Hepatocyte (in vitro differentiated cells): Measurements from ENCODE around the gene TOMM70. TPM values are rescaled to one million over a fixed set of nuclear protein-coding genes. Genes with fewer than 3 reads are reported as not detected.

Experiments
- DNase-seq: peaks from one replicate; pipeline ENCODE4 v3.0.0-alpha.2; 2016; ENCODE audit warnings: low spot score
- H2AFZ ChIP-seq: fragments of 200-600 bp; sonication (generic); 2 replicates; pipeline ENCODE4 v1.6.0; 2016; ENCODE audit warnings: antibody characterized with exemption, mild to moderate bottlenecking
- H3K27ac ChIP-seq: fragments of 200-600 bp; sonication (generic); 2 replicates; pipeline ENCODE4 v1.5.1; 2016; ENCODE audit warnings: mild to moderate bottlenecking
- H3K27me3 ChIP-seq: fragments of 200-600 bp; sonication (generic); 2 replicates; pipeline ENCODE4 v1.6.1; 2016
- H3K36me3 ChIP-seq: fragments of 200-600 bp; sonication (generic); replicated peaks from 2 replicates; pipeline ENCODE4 v1.5.1; 2016; ENCODE audit warnings: low read depth; ENCODE audit not compliant: insufficient read depth
- H3K4me1 ChIP-seq: fragments of 200-600 bp; sonication (generic); 2 replicates; pipeline ENCODE4 v1.5.1; 2016; ENCODE audit warnings: mild to moderate bottlenecking, moderate library complexity; ENCODE audit not compliant: insufficient read depth
- H3K4me2 ChIP-seq: fragments of 200-600 bp; sonication (generic); 2 replicates; pipeline ENCODE4 v1.6.0; 2016
- H3K4me3 ChIP-seq: fragments of 200-600 bp; sonication (generic); 2 replicates; pipeline ENCODE4 v1.5.1; 2016; ENCODE audit warnings: mild to moderate bottlenecking
- H3K79me2 ChIP-seq: fragments of 200-600 bp; sonication (generic); 2 replicates; pipeline ENCODE4 v1.6.0; 2017; ENCODE audit warnings: mild to moderate bottlenecking
- H3K9me2 ChIP-seq: fragments of 200-600 bp; sonication (generic); replicated peaks from 2 replicates; pipeline ENCODE4 v1.6.0; 2017; ENCODE audit warnings: mild to moderate bottlenecking; ENCODE audit not compliant: insufficient read depth
- H3K9me3 ChIP-seq: fragments of 200-600 bp; sonication (generic); 2 replicates; pipeline ENCODE4 v1.5.1; 2016; ENCODE audit warnings: low read depth, mild to moderate bottlenecking
- H4K20me1 ChIP-seq: fragments of 200-600 bp; sonication (generic); 2 replicates; pipeline ENCODE4 v1.6.0; 2016; ENCODE audit warnings: mild to moderate bottlenecking; ENCODE audit not compliant: insufficient read depth, poor library complexity, severe bottlenecking
- EZH2 ChIP-seq: fragments of 200-600 bp; sonication (generic); IDR thresholded peaks from 2 replicates; pipeline ENCODE4 v1.6.1; 2016; ENCODE audit warnings: antibody characterized with exemption, mild to moderate bottlenecking, borderline replicate concordance
- EZH2phosphoT487 ChIP-seq: fragments of 200-600 bp; sonication (generic); IDR thresholded peaks from one replicate; pipeline ENCODE4 v1.6.1; 2018; ENCODE audit warnings: antibody characterized with exemption, mild to moderate bottlenecking, low read depth, moderate library complexity; ENCODE audit not compliant: unreplicated experiment, severe bottlenecking
- WGBS: methylation state at CpG from one replicate; pipeline ENCODE4 v1.1.6; 2016; ENCODE audit warnings: low lambda C conversion rate; ENCODE audit errors: missing lambda C conversion rate; 5-methylcytosine and 5-hydroxymethylcytosine counted together
- polyA plus RNA-seq: library from polyadenylated mRNA; unstranded; fragments of >200 nt; fragmentation: Nextera tagmentation; extraction: Ambion mirVana; gene quantifications from 2 replicates; pipeline ENCODE4 v1.2.1, GENCODE V29; 2016
- total RNA-seq: library from RNA; depleted of rRNA; stranded (reverse); fragments of >200 nt; gene quantifications from 2 replicates; pipeline ENCODE4 v1.2.3, GENCODE V29; 2014
- TF ChIP-seq, protein P1 (sequence below): fragments of 200-600 bp; sonication (generic); IDR thresholded peaks from 2 replicates; pipeline ENCODE4 v1.5.1; 2016; ENCODE audit warnings: antibody characterized with exemption, mild to moderate bottlenecking; ENCODE audit not compliant: poor library complexity

Gene TOMM70
- total and polyA plus RNA-seq, 2 experiments from 2014 or later = 23.2 to 75.7 TPM

DNA sequence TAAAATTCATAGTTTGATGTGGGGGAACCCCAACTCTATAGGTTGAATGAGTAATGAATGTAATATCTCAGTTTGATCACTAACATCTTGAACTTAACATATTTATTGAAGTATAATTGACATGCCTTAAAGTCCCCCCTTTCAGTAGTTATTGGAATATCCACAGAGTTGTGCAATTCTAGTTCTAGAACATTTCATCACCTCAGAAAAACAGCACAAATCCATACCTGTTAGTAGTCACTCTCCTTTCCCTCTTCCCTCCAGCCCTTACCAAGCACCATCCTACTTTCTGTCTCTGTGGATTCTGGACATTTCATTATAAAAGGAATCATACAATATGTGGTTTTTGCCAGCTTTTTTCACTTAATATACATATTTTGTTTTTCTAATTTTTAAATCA lies 75.1 kb downstream of the TOMM70 start:
- DNase-seq = no peak
- Histone ChIP-seq H3K9me3 (no peaks in the 10 kb centered on the region), H3K27ac (no peak overlapping the region), H3K4me1 (no peaks in the 10 kb centered on the region), H3K36me3 (no peaks in the 10 kb centered on the region), H4K20me1 (no peaks in the 10 kb centered on the region), H3K9me2 (no peaks in the 10 kb centered on the region), H3K4me3 (no peak overlapping the region), H3K79me2 (no peaks in the 10 kb centered on the region), H3K27me3 (no peaks in the 10 kb centered on the region), H2AFZ (no peak overlapping the region), H3K4me2 (no peak overlapping the region)
- TF ChIP-seq EZH2 (no peak), EZH2phosphoT487 (no peak)
- TF ChIP-seq, protein P1, sequence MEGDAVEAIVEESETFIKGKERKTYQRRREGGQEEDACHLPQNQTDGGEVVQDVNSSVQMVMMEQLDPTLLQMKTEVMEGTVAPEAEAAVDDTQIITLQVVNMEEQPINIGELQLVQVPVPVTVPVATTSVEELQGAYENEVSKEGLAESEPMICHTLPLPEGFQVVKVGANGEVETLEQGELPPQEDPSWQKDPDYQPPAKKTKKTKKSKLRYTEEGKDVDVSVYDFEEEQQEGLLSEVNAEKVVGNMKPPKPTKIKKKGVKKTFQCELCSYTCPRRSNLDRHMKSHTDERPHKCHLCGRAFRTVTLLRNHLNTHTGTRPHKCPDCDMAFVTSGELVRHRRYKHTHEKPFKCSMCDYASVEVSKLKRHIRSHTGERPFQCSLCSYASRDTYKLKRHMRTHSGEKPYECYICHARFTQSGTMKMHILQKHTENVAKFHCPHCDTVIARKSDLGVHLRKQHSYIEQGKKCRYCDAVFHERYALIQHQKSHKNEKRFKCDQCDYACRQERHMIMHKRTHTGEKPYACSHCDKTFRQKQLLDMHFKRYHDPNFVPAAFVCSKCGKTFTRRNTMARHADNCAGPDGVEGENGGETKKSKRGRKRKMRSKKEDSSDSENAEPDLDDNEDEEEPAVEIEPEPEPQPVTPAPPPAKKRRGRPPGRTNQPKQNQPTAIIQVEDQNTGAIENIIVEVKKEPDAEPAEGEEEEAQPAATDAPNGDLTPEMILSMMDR = no peak

DNA sequence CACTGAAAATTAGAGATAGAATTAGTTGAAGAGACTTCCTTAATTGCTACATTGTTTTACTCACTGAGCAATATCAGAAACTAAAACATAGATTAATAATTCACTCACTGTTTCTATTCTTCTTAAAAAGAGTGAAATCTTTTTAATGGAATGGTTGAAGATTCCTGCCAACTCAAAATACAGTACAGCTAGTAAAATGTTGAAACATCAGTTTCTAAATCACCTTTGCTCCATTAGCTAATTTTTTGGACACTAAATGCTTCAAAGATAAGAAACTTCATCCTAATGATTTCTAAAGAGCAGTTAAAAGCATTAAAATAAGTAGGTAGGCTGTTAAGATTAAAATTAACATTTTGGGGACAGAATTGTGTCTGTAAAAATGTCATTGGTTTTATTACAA lies 76.8 kb downstream of the TOMM70 start:
- no peak for DNase-seq
- Histone ChIP-seq H3K79me2 (no peaks in the 10 kb centered on the region), H2AFZ (no peak overlapping the region), H3K27me3 (no peaks in the 10 kb centered on the region), H3K4me3 (no peak overlapping the region), H3K36me3 (no peaks in the 10 kb centered on the region), H4K20me1 (no peaks in the 10 kb centered on the region), H3K27ac (no peak overlapping the region), H3K9me2 (no peaks in the 10 kb centered on the region), H3K4me1 (no peaks in the 10 kb centered on the region), H3K4me2 (no peak overlapping the region), H3K9me3 (no peaks in the 10 kb centered on the region)
- TF ChIP-seq EZH2 = no peak
- no peak for TF ChIP-seq EZH2phosphoT487
- TF ChIP-seq, protein P1 = no peak

DNA sequence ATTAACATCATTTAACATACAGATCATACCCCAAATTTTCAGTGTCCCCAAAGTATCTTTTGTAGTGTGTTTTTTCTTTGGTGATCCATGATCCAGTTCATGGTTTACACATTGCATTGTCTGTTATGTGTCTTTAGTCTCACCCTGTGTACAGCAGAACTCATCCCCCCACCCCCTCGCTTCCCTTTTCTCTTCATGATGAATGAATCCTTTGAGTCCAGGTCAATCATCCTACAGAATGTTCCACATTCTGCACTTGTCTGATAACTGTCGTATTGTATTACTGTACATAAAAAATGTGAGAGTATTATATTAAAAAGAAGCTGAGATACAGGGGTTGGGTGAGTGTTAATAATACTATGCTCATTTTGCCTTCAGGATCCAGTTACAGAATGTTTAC lies 80.9 kb downstream of the TOMM70 start:
- no peaks in the 10 kb centered on the region for H3K4me1 ChIP-seq
- H3K4me3 ChIP-seq = no peak overlapping the region
- no peak overlapping the region for H3K27ac ChIP-seq
- TF ChIP-seq EZH2 (no peak), EZH2phosphoT487 (no peak)
- TF ChIP-seq, protein P1 = no peak
- H3K9me2 ChIP-seq = no peaks in the 10 kb centered on the region
- H3K79me2 ChIP-seq = no peaks in the 10 kb centered on the region
- WGBS = 93% methylated on average over 2 of the region's 2 CpGs
- no peak overlapping the region for H3K4me2 ChIP-seq
- no peaks in the 10 kb centered on the region for H3K9me3 ChIP-seq
- no peaks in the 10 kb centered on the region for H3K27me3 ChIP-seq
- no peaks in the 10 kb centered on the region for H4K20me1 ChIP-seq
- no peak overlapping the region for H2AFZ ChIP-seq
- DNase-seq = no peak
- no peaks in the 10 kb centered on the region for H3K36me3 ChIP-seq

DNA sequence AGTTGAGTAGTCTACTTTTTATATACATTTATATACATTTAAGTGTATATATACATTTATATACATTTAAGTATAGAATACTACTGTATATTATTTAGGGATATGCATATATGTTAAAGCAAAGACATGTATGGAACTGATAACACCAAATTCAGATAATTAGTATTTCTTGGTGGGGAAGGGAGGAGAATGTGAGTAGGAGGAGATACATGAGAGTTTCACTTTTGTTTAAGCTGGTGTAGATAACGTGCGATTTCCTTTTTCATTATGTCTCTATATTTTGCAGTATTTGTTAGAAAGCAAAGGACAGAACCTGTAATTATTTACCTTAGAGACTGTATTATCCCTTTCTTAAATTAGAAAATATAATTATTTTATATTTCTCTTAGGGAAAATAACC lies 83.0 kb downstream of the TOMM70 start:
- H3K79me2 ChIP-seq = no peaks in the 10 kb centered on the region
- no peaks in the 10 kb centered on the region for H3K4me1 ChIP-seq
- H3K4me2 ChIP-seq = no peak overlapping the region
- H3K9me2 ChIP-seq = no peaks in the 10 kb centered on the region
- TF ChIP-seq EZH2phosphoT487 (no peak), EZH2 (no peak)
- TF ChIP-seq, protein P1 = no peak
- no peak overlapping the region for H3K27ac ChIP-seq
- no peak for DNase-seq
- H3K27me3 ChIP-seq = no peaks in the 10 kb centered on the region
- 89% methylated on average over 2 of the region's 2 CpGs for WGBS
- no peak overlapping the region for H2AFZ ChIP-seq
- no peaks in the 10 kb centered on the region for H4K20me1 ChIP-seq
- H3K9me3 ChIP-seq = no peaks in the 10 kb centered on the region
- H3K4me3 ChIP-seq = no peak overlapping the region
- H3K36me3 ChIP-seq = no peaks in the 10 kb centered on the region
